Esophagus muscularis mucosa (tissue), 4 donors: ENCODE measurements around the gene RSPO3.
"Not testable (repeated sequence)": the region's sequence is repeated elsewhere in the genome, so short reads cannot be mapped to it uniquely, and the experiment has no call there.

Source experiments
- CTCF ChIP-seq, 3 experiments: fragments of 200-600 bp in 2 of 3; fragments of 450-650 bp in 1 of 3; sonication (generic) in 2 of 3; IDR thresholded peaks; one replicate each; pipeline ENCODE4 v1.5.1; 2017 to 2019; ENCODE audit warnings: antibody characterized with exemption in 3 of 3, mild to moderate bottlenecking in 2 of 3, moderate library complexity in 1 of 3
- EP300 ChIP-seq: sonication (generic); formaldehyde crosslinking; IDR thresholded peaks from one replicate; pipeline ENCODE4 v1.6.1; 2017; ENCODE audit warnings: antibody characterized with exemption
- POLR2AphosphoS5 ChIP-seq, 2 donors: sonication (generic); formaldehyde crosslinking; IDR thresholded peaks; one replicate each; pipeline ENCODE4 v1.6.1; 2017; ENCODE audit warnings: antibody characterized with exemption in 2 of 2

GRCh38 chr6:127233819-127234218 is 115.3 kb downstream of the RSPO3 start:
- not testable (repeated sequence) for TF ChIP-seq CTCF (IDR thresholded peaks at IDR 0.05); POLR2AphosphoS5 (IDR thresholded peaks at IDR 0.05); EP300
